IPS-15b (cell line): Measurements from ENCODE around the gene TTC9C.
"Not testable (repeated sequence)": the region's sequence is repeated elsewhere in the genome, so short reads cannot be mapped to it uniquely, and the experiment has no call there.

Experiments
- H3K27me3 ChIP-seq: one replicate; pipeline ENCODE4 v1.6.1; 2013; ENCODE audit warnings: low read length; ENCODE audit not compliant: control insufficient read depth, insufficient read depth
- H3K36me3 ChIP-seq: one replicate; pipeline ENCODE4 v1.6.1; 2013; ENCODE audit warnings: low read length; ENCODE audit not compliant: control insufficient read depth, insufficient read depth
- H3K4me1 ChIP-seq: one replicate; pipeline ENCODE4 v1.6.1; 2013; ENCODE audit warnings: mild to moderate bottlenecking, low read length; ENCODE audit not compliant: control insufficient read depth, insufficient read depth
- H3K4me3 ChIP-seq: one replicate; pipeline ENCODE4 v1.5.1; 2013; ENCODE audit warnings: low read depth, low read length
- H3K9ac ChIP-seq: one replicate; pipeline ENCODE4 v1.6.1; 2013; ENCODE audit warnings: low read depth, mild to moderate bottlenecking, low read length
- H3K9me3 ChIP-seq: one replicate; pipeline ENCODE4 v1.6.1; 2013; ENCODE audit warnings: mild to moderate bottlenecking, low read length; ENCODE audit not compliant: control insufficient read depth, insufficient read depth

TTC9C gene

DNA sequence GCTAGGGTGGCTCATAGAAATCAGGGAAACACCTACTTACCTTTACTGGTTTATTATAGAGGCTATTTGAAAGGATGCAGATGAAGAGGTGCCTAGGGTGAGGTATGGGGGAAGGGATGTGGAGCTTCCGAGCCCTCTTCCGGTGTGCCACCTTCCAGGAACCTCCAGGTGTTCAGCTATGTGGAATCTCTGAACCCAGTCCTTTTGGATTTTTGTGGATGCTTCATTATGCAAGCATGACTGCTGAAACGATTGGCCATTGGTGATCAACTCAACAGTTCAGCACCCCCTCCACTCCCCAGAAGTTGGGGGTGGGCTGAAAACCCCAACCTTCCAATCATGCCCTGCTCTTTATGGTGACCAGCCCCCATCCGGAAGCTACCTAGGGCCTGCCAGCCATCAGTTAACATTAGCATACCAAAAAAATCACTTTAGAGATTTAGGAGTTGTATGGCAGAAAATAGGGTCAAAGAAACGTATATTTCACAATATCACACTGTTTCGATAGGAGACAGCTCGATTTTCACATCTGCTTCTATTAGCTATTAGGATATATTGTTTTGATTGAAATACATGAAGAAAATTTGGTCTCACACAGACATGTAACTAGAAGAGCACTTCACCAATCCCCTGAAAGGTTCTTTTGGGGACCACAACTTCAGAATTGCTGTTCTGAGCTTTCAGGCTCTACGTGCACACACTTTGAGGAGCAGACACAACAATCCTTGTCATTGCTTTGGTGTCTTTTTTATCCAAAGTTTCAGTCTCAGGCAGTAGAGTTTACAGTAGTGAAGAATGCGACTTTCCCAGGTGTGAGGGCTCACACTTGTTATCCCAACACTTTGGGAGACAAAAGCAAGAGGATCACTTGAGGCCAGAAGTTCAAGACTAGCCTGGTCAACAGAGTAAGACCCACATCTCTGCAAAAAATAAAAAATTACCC is 29.8 kb downstream of the TTC9C start:
- Histone ChIP-seq H3K9me3 (no peaks in the 10 kb centered on the region), H3K9ac (no peak overlapping the region), H3K27me3 (no peaks in the 10 kb centered on the region), H3K36me3 (peaks cover 6% of the 10 kb centered on the region), H3K4me3 (peak overlapping the region; percentile 43), H3K4me1 (peaks cover 14% of the 10 kb centered on the region)

DNA sequence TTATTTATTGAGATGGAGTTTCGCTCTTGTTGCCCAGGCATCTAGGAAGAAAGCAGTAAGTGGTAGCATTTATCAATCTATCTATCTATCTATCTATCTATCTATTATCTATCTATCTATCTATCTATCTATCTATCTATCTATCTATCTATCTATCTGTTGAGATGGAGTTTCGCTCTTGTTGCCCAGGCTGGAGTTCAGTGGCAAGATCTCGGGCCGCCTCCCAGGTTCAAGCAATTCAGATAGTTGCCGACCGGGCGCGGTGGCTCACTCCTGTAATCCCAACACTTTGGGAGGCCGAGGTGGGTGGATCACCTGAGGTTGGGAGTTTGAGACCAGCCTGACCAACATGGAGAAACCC is 32.6 kb downstream of the TTC9C start:
- not testable (repeated sequence) for H3K27me3 ChIP-seq, H3K9ac ChIP-seq, H3K4me1 ChIP-seq, H3K9me3 ChIP-seq
- Histone ChIP-seq H3K36me3 (peaks cover 10% of the 10 kb centered on the region), H3K4me3 (peak overlapping the region; percentile 13)

DNA sequence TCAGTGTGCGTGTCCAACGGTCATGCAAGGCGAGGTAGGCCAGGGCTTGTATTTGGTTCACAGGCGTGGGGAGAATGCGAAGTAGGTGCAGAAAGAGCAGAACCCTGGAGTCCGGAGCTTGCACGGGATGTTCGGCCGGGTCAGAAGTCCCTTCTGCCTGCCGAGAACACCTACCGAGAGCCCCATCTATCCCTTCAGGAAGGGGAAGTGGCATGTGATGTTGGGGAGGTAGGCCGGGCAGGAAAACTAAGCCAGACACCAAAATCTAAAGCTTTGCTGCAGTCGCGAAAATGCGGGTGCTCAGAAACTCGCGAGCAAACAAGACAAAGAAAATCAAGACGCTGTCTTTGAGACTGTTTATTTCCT is 42.5 kb downstream of the TTC9C start:
- Histone ChIP-seq H3K9ac (peak overlapping the region; percentile 54), H3K4me3 (peak overlapping the region; percentile 99), H3K9me3 (no peaks in the 10 kb centered on the region), H3K36me3 (peaks cover 20% of the 10 kb centered on the region), H3K4me1 (peaks cover 4% of the 10 kb centered on the region), H3K27me3 (no peaks in the 10 kb centered on the region)

DNA sequence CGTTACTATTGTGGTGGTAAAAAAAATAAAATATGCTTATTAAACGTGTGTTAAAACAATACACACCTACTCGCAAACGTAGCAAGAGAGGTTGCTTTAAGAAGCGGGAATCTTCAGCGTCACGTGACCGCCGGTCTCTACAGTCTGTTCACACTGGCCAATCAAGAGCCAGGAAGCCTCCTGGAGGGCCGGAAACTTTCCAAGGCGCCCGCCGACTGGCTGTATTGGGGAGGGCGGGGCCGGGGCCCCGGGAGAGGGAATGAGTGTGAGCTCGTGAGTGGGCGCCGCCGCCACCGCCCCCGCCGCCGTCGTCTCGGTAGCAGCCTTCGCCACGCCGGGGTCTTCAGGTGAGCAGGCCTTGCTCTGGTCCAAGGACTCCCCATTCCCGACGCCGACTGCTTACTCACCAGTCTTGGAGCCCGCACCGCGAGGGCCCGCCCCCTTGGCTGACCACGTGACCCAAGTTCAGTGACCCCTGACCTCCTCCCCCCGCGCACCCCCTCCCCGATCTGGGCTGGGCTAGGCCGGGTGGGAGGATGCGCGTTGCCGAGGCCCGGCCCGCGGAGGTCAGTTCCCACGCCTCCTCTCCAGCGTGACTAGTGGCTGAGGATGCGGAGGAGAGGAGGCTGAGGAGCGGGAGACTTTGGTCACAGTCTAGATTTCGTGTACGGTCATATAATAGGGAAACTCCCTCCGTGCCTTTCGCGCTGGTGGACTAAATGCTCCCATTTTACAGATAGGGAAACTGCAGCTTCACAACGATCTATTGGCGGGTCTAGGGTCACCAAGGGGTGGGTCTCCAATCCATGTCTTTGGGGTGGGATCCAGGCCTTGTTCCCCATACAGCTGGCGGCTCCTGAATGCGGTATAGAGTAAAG is 43.1 kb downstream of the TTC9C start, which contains the start of gene TAF6L:
Gene TAF6L, plus strand, starts transcription at position 253 of the 878 bp plus-strand sequence. CDS start 4,388 bp downstream, outside the sequence.
- peaks cover 4% of the 10 kb centered on the region for H3K4me1 ChIP-seq
- peak within 1 kb of the TSS; percentile 70 for H3K9ac ChIP-seq
- H3K4me3 ChIP-seq, result peak within 1 kb of the TSS; percentile 99
- no peaks in the 10 kb centered on the region for H3K9me3 ChIP-seq
- H3K36me3 ChIP-seq, result peaks cover 18% of the 10 kb centered on the region
- H3K27me3 ChIP-seq, result no peaks in the 10 kb centered on the region

DNA sequence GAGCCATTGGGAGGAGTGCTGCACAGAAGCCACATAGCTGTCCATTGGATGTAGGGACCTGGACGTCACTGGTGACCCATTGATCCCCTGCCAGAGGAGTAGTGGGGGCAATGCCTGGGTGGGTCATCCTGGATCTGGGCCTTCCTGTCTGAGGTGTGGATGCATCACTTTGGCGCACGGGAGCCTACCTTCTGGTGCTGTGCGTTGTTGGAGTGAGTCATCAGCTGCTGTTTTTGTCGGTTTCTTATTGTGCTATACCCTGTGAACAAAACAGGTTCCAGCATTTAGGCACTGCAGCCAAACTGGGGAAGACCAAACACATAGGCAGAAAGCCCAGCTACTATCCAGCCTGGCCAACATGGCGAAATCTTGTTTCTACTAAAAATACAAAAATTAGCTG is 46.1 kb downstream of the TTC9C start:
- Histone ChIP-seq H3K4me3 (no peak overlapping the region), H3K27me3 (no peaks in the 10 kb centered on the region), H3K4me1 (peaks cover 4% of the 10 kb centered on the region), H3K9ac (no peak overlapping the region), H3K36me3 (peaks cover 21% of the 10 kb centered on the region), H3K9me3 (no peaks in the 10 kb centered on the region)

DNA sequence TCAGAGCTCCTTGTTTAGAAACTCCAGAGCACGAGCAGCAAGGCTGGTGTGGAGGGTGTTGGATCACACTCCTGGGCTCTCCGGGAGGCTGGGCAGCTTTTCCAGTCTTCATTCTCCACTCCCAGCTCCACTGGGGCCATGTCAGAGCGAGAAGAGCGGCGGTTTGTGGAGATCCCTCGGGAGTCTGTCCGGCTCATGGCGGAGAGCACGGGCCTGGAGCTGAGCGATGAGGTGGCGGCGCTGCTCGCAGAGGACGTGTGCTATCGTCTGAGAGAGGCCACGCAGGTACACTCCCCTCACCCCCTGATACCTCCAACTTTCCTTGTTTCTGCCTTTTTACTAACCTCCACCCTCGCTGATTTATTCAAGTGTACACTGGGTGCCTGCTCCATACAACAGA is 47.4 kb downstream of the TTC9C start:
- H3K9me3 ChIP-seq, result no peaks in the 10 kb centered on the region
- H3K9ac ChIP-seq, result peak overlapping the region; percentile 26
- no peak overlapping the region for H3K4me3 ChIP-seq
- peaks cover 26% of the 10 kb centered on the region for H3K36me3 ChIP-seq
- no peaks in the 10 kb centered on the region for H3K27me3 ChIP-seq
- H3K4me1 ChIP-seq, result no peaks in the 10 kb centered on the region

DNA sequence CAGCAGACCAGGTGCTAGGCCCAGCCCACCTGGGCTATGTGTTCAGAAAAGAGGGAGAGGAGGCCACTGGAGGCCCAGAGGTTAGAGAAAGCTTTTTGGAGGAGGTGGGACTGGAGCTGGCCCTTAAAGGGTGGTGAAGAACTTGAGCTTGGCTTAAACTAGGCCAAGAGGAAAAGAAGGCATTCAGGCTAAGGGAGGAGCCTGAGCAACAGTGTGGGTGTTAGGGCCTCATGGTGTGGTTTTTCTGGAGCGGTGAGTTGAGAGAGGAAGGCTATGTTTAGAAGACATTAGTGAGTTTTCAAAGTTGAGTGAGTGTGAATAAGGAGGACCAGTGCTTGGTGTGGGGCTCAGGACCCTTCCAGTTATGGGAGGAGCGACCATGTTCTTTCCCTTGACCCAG is 49.1 kb downstream of the TTC9C start:
- H3K4me3 ChIP-seq, result no peak overlapping the region
- H3K9me3 ChIP-seq, result no peaks in the 10 kb centered on the region
- no peaks in the 10 kb centered on the region for H3K4me1 ChIP-seq
- H3K27me3 ChIP-seq, result no peaks in the 10 kb centered on the region
- H3K9ac ChIP-seq, result no peak overlapping the region
- H3K36me3 ChIP-seq, result peaks cover 30% of the 10 kb centered on the region

DNA sequence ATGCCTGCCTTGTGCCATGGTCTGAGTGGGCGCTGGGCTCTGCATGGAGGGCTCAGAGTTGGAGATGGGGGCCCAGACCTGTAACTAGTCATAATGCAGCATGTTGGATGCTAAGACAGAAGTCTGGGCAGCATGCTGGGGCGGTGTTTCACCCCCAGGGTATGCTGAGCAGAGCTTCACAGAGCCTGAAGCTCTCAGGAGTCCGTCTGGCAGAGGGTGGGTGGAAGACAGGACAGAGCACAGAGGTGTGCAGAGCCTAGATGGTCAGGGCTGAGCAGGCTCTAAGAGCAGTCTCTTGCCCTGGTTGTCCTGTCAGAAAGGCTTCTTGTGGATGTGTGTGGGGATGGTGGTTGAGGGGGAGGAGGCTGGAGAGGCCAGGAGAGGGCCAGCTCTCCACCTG is 50.2 kb downstream of the TTC9C start:
- Histone ChIP-seq H3K9ac (no peak overlapping the region), H3K27me3 (no peaks in the 10 kb centered on the region), H3K4me3 (no peak overlapping the region), H3K4me1 (no peaks in the 10 kb centered on the region), H3K9me3 (no peaks in the 10 kb centered on the region), H3K36me3 (peaks cover 32% of the 10 kb centered on the region)

DNA sequence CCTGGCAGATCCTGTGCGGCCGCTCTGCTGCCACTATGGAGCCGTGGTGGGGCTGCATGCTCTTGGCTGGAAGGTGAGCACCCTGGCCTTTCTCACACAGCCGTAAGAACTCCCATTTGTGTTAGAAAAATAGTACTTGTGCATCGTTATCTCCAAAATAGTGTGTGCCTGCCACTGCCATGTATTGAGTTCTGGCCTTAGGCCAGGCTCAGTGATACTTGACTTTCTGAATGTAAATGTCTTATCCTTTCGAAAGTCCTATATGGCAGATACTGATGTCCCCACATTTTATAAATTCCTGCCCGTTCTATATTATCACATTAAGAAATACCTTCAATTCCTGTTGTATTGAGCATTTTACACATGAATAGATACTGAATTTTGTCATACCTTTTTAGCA is 54.5 kb downstream of the TTC9C start:
- H3K9me3 ChIP-seq, result no peaks in the 10 kb centered on the region
- no peak overlapping the region for H3K4me3 ChIP-seq
- peaks cover 24% of the 10 kb centered on the region for H3K36me3 ChIP-seq
- H3K27me3 ChIP-seq, result no peaks in the 10 kb centered on the region
- no peak overlapping the region for H3K9ac ChIP-seq
- no peaks in the 10 kb centered on the region for H3K4me1 ChIP-seq

DNA sequence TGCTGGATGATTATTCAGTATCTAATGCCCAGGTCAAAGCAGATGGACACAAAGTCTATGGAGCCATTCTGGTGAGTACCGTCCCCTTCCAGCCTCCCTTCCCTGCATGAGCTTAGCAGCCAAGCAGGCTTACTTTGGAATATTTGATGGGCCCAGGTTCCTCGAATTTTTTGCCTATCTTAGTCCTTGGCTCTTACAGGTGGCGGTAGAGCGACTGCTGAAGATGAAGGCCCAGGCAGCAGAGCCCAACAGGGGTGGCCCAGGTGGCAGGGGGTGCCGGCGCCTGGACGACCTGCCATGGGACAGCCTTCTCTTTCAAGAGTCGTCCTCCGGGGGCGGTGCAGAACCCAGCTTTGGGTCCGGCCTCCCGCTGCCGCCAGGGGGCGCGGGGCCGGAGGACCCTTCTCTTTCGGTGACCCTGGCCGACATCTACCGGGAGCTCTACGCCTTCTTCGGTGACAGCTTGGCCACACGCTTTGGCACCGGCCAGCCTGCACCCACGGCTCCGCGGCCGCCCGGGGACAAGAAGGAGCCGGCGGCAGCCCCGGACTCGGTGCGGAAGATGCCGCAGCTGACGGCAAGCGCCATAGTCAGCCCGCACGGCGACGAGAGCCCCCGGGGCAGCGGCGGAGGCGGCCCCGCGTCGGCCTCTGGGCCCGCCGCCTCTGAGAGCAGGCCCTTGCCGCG is 58.2 kb downstream of the TTC9C start:
- peaks cover 27% of the 10 kb centered on the region for H3K36me3 ChIP-seq
- peak overlapping the region; percentile 79 for H3K4me3 ChIP-seq
- no peaks in the 10 kb centered on the region for H3K9me3 ChIP-seq
- peaks cover 4% of the 10 kb centered on the region for H3K4me1 ChIP-seq
- H3K27me3 ChIP-seq, result no peaks in the 10 kb centered on the region
- H3K9ac ChIP-seq, result peak overlapping the region; percentile 37

DNA sequence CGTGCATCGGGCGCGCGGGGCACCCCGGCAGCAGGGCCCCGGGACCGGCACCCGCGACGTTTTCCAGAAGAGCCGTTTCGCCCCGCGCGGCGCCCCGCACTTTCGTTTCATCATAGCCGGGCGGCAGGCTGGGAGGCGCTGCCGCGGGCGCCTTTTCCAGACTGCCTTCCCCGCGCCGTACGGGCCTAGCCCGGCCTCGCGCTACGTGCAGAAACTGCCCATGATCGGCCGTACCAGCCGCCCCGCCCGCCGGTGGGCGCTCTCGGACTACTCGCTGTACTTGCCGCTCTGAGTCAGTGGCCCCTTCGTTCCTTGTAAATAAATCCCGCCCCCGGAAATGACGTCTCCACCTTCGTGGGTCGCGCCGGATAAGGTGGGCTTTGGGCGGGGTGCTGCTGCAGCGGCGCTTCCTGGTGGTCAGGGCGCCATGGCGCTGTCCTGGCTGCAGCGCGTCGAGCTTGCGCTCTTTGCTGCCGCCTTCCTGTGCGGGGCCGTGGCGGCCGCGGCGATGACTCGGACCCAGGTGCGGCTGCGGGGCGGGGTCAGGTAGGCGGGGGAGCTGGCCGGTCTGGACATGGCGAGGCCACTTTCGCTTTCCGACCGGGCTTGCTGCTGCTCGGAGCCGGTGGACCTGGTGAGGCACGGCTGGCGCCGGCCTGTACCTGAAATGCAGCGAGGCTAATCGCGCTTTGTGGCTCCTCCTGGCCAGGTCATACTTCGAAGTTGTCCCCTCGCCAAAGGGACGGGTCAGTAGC is 58.9 kb downstream of the TTC9C start, which contains the start of gene TMEM179B:
Gene TMEM179B, plus strand, starts transcription at position 398 of the 755 bp plus-strand sequence. Its CDS starts 30 bp downstream, at position 428.
- Histone ChIP-seq H3K4me1 (peaks cover 4% of the 10 kb centered on the region), H3K9ac (peak within 1 kb of the TSS; percentile 96), H3K27me3 (no peaks in the 10 kb centered on the region), H3K9me3 (no peaks in the 10 kb centered on the region), H3K4me3 (peak within 1 kb of the TSS; percentile 79), H3K36me3 (peaks cover 25% of the 10 kb centered on the region)
